Endodermal cell (in vitro differentiated cells): Measurements from ENCODE around the gene RAPGEF1. TPM values are rescaled to one million over a fixed set of nuclear protein-coding genes. Genes with fewer than 3 reads are reported as not detected.

Experiments used
- DNase-seq: peaks from one replicate; pipeline ENCODE4 v3.0.0-alpha.2; 2017
- H3K27ac ChIP-seq: 2 replicates; pipeline ENCODE4 v1.5.1; 2013; ENCODE audit warnings: mild to moderate bottlenecking, low read depth, low read length, moderate library complexity
- H3K27me3 ChIP-seq: 2 replicates; pipeline ENCODE4 v1.6.1; 2013; ENCODE audit warnings: mild to moderate bottlenecking, low read length, moderate library complexity; ENCODE audit not compliant: insufficient read depth, control insufficient read depth, poor library complexity, severe bottlenecking
- H3K36me3 ChIP-seq: 2 replicates; pipeline ENCODE4 v1.7.0; 2013; ENCODE audit warnings: mild to moderate bottlenecking, low read length, moderate library complexity; ENCODE audit not compliant: control insufficient read depth, insufficient read depth
- H3K4me1 ChIP-seq: one replicate; pipeline ENCODE4 v1.7.0; 2013; ENCODE audit warnings: low read length; ENCODE audit not compliant: control insufficient read depth, insufficient read depth
- H3K4me3 ChIP-seq: 2 replicates; pipeline ENCODE4 v1.5.1; 2013; ENCODE audit warnings: mild to moderate bottlenecking, low read length, moderate library complexity
- H3K9ac ChIP-seq: 2 replicates; pipeline ENCODE4 v1.6.1; 2013; ENCODE audit warnings: mild to moderate bottlenecking, low read length, moderate library complexity; ENCODE audit not compliant: poor library complexity, severe bottlenecking; ENCODE audit errors: extremely low read depth
- H3K9me3 ChIP-seq: 2 replicates; pipeline ENCODE4 v1.6.1; 2013; ENCODE audit warnings: mild to moderate bottlenecking, low read length, moderate library complexity; ENCODE audit not compliant: control insufficient read depth
- H3K27ac Mint-ChIP-seq: 2 replicates; pipeline ENCODE4 v1.8.0; 2020; ENCODE audit warnings: mixed read lengths
- H3K27me3 Mint-ChIP-seq: 2 replicates; pipeline ENCODE4 v1.8.0; 2021; ENCODE audit warnings: mild to moderate bottlenecking, mixed read lengths; ENCODE audit not compliant: insufficient read depth
- H3K36me3 Mint-ChIP-seq: 2 replicates; pipeline ENCODE4 v1.8.0; 2020; ENCODE audit warnings: low read depth, mixed read lengths
- H3K4me1 Mint-ChIP-seq: 2 replicates; pipeline ENCODE4 v1.8.0; 2020; ENCODE audit warnings: mixed read lengths
- H3K4me3 Mint-ChIP-seq: 2 replicates; pipeline ENCODE4 v1.8.0; 2020; ENCODE audit warnings: mild to moderate bottlenecking, moderate library complexity, mixed read lengths
- H3K9me3 Mint-ChIP-seq: 2 replicates; pipeline ENCODE4 v1.8.0; 2020; ENCODE audit warnings: mild to moderate bottlenecking, mixed read lengths
- WGBS, 2 experiments: methylation state at CpG; one replicate each; pipeline versions ENCODE4 v1.1.5 to v1.1.7; 2013; ENCODE audit warnings: missing lambda C conversion rate in 2 of 2, mixed read lengths in 1 of 2; ENCODE audit not compliant: insufficient coverage in 1 of 2, insufficient read length in 1 of 2; 5-methylcytosine and 5-hydroxymethylcytosine counted together
- total RNA-seq, 2 donors: library from RNA; stranded (reverse); fragmentation: NEBNext Ultra II Directional in 1 of 2; extraction: Animal tissue kit (Norgen Biotek cat#: 25700) in 1 of 2; gene quantifications; 2 replicates in 1 of 2; 3 replicates in 1 of 2; pipeline ENCODE4 v1.2.1, GENCODE V29; 2021
- TF ChIP-seq, protein P1 (sequence below): fragments of 200-600 bp; sonication (generic); conservative IDR thresholded peaks from 2 replicates; pipeline ENCODE4 v1.5.0; 2021; ENCODE audit warnings: antibody characterized with exemption, mild to moderate bottlenecking

RAPGEF1 gene
- total RNA-seq, 2 donors from 2014 or later, result 63.4 to 85.5 TPM

DNA sequence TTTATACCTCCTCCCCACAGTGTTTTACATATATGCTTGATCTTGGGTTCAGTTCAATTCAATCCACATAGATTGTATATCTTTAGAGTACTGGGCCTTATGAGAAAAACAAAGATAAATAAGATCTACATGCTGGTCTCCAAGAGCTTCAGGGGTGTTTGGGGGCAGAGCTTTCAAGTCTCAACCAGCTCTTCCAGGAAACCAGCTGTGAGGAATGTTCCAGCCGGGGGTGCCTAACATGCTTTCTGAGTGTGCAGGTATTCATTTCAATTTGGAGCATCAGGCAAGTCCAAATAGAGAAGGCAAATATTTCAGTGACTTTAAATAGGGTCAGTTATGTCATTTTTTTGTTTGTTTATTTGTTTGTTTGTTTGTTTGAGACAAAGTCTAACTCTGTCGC, 5.7 kb upstream of the RAPGEF1 start:
- H3K27ac Mint-ChIP-seq, result no peak overlapping the region
- peaks cover 7% of the 10 kb centered on the region for H3K9me3 Mint-ChIP-seq

DNA sequence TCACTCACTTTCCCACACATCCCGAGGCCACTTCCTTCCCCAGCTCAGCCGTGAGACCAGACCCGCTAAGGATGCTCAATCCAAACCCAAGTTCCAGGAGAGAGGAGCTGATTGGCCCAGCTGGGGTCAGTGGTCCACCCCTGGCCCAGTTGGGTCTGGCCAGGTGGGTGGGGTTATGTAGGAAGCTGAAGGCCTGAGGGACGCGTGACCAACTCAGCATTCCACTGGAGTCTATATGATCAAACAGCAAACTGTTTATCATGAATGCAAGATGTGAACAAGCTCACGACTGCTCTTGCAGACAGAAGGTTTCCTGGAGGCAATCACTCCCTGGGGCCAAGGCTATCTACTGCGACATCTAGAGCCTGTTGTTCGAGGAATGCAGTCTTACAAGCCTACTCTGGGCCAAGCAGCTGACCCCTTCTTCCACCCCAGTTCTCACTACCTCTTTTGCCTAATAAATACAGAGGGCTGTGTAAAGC, 4.9 kb upstream of the RAPGEF1 start:
- Histone ChIP-seq H3K27ac (no peak overlapping the region), H3K27me3 (no peaks in the 10 kb centered on the region), H3K4me3 (no peak overlapping the region), H3K36me3 (no peaks in the 10 kb centered on the region), H3K9ac (no peak overlapping the region), H3K9me3 (peaks cover 10% of the 10 kb centered on the region), H3K4me1 (no peaks in the 10 kb centered on the region)
- Mint-ChIP-seq H3K4me3 (no peak overlapping the region), H3K4me1 (no peaks in the 10 kb centered on the region), H3K36me3 (no peaks in the 10 kb centered on the region), H3K27ac (no peak overlapping the region), H3K27me3 (no peaks in the 10 kb centered on the region), H3K9me3 (peaks cover 7% of the 10 kb centered on the region)
- TF ChIP-seq, protein P1, sequence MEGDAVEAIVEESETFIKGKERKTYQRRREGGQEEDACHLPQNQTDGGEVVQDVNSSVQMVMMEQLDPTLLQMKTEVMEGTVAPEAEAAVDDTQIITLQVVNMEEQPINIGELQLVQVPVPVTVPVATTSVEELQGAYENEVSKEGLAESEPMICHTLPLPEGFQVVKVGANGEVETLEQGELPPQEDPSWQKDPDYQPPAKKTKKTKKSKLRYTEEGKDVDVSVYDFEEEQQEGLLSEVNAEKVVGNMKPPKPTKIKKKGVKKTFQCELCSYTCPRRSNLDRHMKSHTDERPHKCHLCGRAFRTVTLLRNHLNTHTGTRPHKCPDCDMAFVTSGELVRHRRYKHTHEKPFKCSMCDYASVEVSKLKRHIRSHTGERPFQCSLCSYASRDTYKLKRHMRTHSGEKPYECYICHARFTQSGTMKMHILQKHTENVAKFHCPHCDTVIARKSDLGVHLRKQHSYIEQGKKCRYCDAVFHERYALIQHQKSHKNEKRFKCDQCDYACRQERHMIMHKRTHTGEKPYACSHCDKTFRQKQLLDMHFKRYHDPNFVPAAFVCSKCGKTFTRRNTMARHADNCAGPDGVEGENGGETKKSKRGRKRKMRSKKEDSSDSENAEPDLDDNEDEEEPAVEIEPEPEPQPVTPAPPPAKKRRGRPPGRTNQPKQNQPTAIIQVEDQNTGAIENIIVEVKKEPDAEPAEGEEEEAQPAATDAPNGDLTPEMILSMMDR, result no peak
- WGBS, 2 experiments, result 97 to 98% methylated on average over 6 to 8 of the region's 8 CpGs
- DNase-seq, result no peak

More for the DNA sequence above, 5.7 kb upstream of the RAPGEF1 start:
- Histone ChIP-seq H3K9ac (no peak overlapping the region), H3K36me3 (no peaks in the 10 kb centered on the region), H3K27ac (no peak overlapping the region), H3K4me1 (no peaks in the 10 kb centered on the region), H3K27me3 (no peaks in the 10 kb centered on the region), H3K4me3 (no peak overlapping the region), H3K9me3 (peaks cover 4% of the 10 kb centered on the region)
- no peaks in the 10 kb centered on the region for H3K36me3 Mint-ChIP-seq
- DNase-seq, result no peak
- H3K27me3 Mint-ChIP-seq, result no peaks in the 10 kb centered on the region
- no peaks in the 10 kb centered on the region for H3K4me1 Mint-ChIP-seq
- TF ChIP-seq, protein P1, result no peak
- H3K4me3 Mint-ChIP-seq, result no peak overlapping the region
- WGBS, 2 experiments, result 96 to 100% methylated on average over 1 to 2 of the region's 2 CpGs

DNA sequence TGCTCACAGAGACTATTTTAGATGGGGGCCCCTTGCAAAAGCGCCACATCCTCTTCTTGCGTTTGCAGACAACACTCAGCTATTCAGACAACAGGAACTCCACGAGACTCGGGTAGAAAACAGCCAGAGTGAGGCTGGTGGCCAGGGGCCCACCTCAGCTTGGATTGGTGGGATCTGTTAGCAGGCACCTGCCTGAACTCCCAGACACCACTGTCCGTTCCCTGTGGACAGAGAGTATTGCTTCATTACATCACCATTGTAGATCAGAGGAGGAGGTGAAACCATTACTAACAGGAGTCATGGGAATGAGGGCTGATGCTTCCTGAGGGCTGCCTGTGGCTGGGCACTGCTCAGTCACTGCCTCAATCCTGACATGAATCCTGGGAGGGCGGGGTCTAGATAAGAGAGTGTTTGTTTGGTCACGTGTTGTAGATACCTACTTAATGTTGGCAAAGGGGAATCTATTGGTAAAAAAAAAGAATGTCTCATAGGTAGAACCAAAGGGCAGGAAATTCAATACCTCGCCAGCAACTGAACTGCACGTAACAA, 4.4 kb upstream of the RAPGEF1 start:
- peaks cover 7% of the 10 kb centered on the region for H3K9me3 Mint-ChIP-seq
- Histone ChIP-seq H3K4me1 (no peaks in the 10 kb centered on the region), H3K9ac (no peak overlapping the region), H3K27ac (no peak overlapping the region), H3K36me3 (no peaks in the 10 kb centered on the region), H3K27me3 (no peaks in the 10 kb centered on the region), H3K9me3 (peaks cover 10% of the 10 kb centered on the region), H3K4me3 (no peak overlapping the region)
- H3K4me3 Mint-ChIP-seq, result no peak overlapping the region
- DNase-seq, result no peak
- H3K27me3 Mint-ChIP-seq, result no peaks in the 10 kb centered on the region
- TF ChIP-seq, protein P1, result no peak
- no peaks in the 10 kb centered on the region for H3K4me1 Mint-ChIP-seq
- H3K27ac Mint-ChIP-seq, result no peak overlapping the region
- H3K36me3 Mint-ChIP-seq, result no peaks in the 10 kb centered on the region
- 90 to 92% methylated on average over 5 to 9 of the region's 9 CpGs for WGBS, 2 experiments
